Panc1 (cell line): ENCODE data around the gene NDST1. TPM values are rescaled to one million over a fixed set of nuclear protein-coding genes. Genes with fewer than 3 reads are reported as not detected.

Experiments
- ATAC-seq: fragments of 200-7000 bp; cut with Tn5 transposase; 2 replicates; pipeline ENCODE4 v1.9.1; 2020; ENCODE audit warnings: mild to moderate bottlenecking, moderate library complexity
- BruUV-seq: library from RNA; stranded (reverse); fragments of 400-500 nt; replicated peaks from 2 replicates; lab custom pipeline; 2021; lab: Mats Ljungman, UMichigan
- CTCF ChIA-PET: fragments of 300-600 bp; sonication (Branson Sonifier 250); formaldehyde crosslinking; loops from one replicate; lab custom pipeline; 2022; ENCODE audit warnings: antibody characterized with exemption; lab: Charles Lee
- POLR2A ChIA-PET: fragments of 300-600 bp; sonication (Branson Sonifier 250); formaldehyde crosslinking; loops from one replicate; lab custom pipeline; 2022; ENCODE audit warnings: antibody characterized with exemption; lab: Charles Lee
- DNase-seq: peaks from one replicate; pipeline ENCODE4 v3.0.0-alpha.2; 2010; ENCODE audit warnings: low read depth, low spot score
- H3K27ac ChIP-seq: 2 replicates; pipeline ENCODE4 v1.5.1; 2011; ENCODE audit warnings: mild to moderate bottlenecking, low read length, inconsistent platforms
- H3K27me3 ChIP-seq: fragments of 200-500 bp; sonication (Bioruptor generic); 2 replicates; pipeline ENCODE4 v1.6.0; 2014; ENCODE audit warnings: low read length, inconsistent platforms; ENCODE audit not compliant: control insufficient read depth, insufficient read depth
- H3K36me3 ChIP-seq: fragments of 200-500 bp; sonication (Bioruptor generic); 2 replicates; pipeline ENCODE4 v1.5.1; 2014; ENCODE audit warnings: inconsistent platforms, mild to moderate bottlenecking, low read length, moderate library complexity; ENCODE audit not compliant: control insufficient read depth, insufficient read depth
- H3K4me1 ChIP-seq: 2 replicates; pipeline ENCODE4 v1.5.1; 2011; ENCODE audit warnings: inconsistent platforms, mild to moderate bottlenecking, low read length, moderate library complexity; ENCODE audit not compliant: control insufficient read depth, insufficient read depth
- H3K4me3 ChIP-seq, 2 experiments: 2 replicates each; pipeline ENCODE4 v1.5.1; 2011 to 2012; ENCODE audit warnings: low read depth in 2 of 2, low read length in 2 of 2, mild to moderate bottlenecking in 2 of 2, inconsistent platforms in 1 of 2, moderate library complexity in 1 of 2
- H3K9me3 ChIP-seq: fragments of 200-500 bp; sonication (Bioruptor generic); 2 replicates; pipeline ENCODE4 v1.5.1; 2014; ENCODE audit warnings: low read depth, mild to moderate bottlenecking, inconsistent platforms, low read length, moderate library complexity; ENCODE audit not compliant: control insufficient read depth, insufficient read depth
- CTCF ChIP-seq: fragments of 450-650 bp; IDR thresholded peaks from 2 replicates; pipeline ENCODE4 v1.5.1; 2017; ENCODE audit warnings: mild to moderate bottlenecking
- POLR2AphosphoS5 ChIP-seq: IDR thresholded peaks from 2 replicates; pipeline ENCODE4 v1.6.1; 2012; ENCODE audit warnings: mild to moderate bottlenecking, low read depth, low read length, moderate library complexity
- REST ChIP-seq, 2 experiments: IDR thresholded peaks; 2 replicates each; pipeline ENCODE4 v1.6.1; 2011 to 2012; ENCODE audit warnings: low read depth in 2 of 2, control low read depth in 1 of 2, low read length in 1 of 2, mild to moderate bottlenecking in 1 of 2, moderate library complexity in 1 of 2; ENCODE audit not compliant: insufficient read depth in 1 of 2
- SIN3A ChIP-seq: IDR thresholded peaks from 2 replicates; pipeline ENCODE4 v1.6.1; 2012; ENCODE audit warnings: low read depth, mild to moderate bottlenecking, low read length, moderate library complexity, borderline replicate concordance; ENCODE audit not compliant: insufficient read depth
- TCF7L2 ChIP-seq: IDR thresholded peaks from 2 replicates; pipeline ENCODE4 v1.6.1; 2011; ENCODE audit warnings: mild to moderate bottlenecking, low read depth, low read length, inconsistent platforms
- in situ Hi-C: cut with HindIII; loops from 2 replicates; pipeline ENCODE4 v1.10.0; 2016; ENCODE audit warnings: low sequenced_read_pairs, low pct_unique_long_range_greater_than_20kb
- intact Hi-C: fragments of 100-400 bp; cut with micrococcal nuclease; formaldehyde crosslinking; loops from one replicate; pipeline ENCODE4 v1.10.0; 2022; ENCODE audit not compliant: unreplicated experiment
- total RNA-seq: library from RNA; stranded (reverse); gene quantifications from one replicate; pipeline ENCODE4 v1.2.1, GENCODE V29; 2021; ENCODE audit not compliant: unreplicated experiment

NDST1 gene
- total RNA-seq, 1 experiment from 2014 or later = 142 TPM

- intact Hi-C loops (loop anchor here (5.0 to 10.0 kb wide), 4 partner anchors 104 to 286 kb away; partner anchors contain the start of genes IRGM and RBM22), in situ Hi-C loops (no loop called here)
- H3K27me3 ChIP-seq = no peaks in the 10 kb centered on the region
- H3K36me3 ChIP-seq = no peaks in the 10 kb centered on the region
- peaks cover 45% of the 10 kb centered on the region for H3K4me1 ChIP-seq
- ChIA-PET POLR2A (no interaction called here), CTCF (interaction anchor here (0.7 to 0.9 kb wide), 2 partner anchors 84 to 91 kb away, joined by 3 to 4 read pairs; no protein-coding TSS in a partner anchor)
- peak overlapping the region; percentile 77 for H3K27ac ChIP-seq
- no TSS peak for BruUV-seq
- ATAC-seq (no peak), DNase-seq (no peak)
- H3K4me3 ChIP-seq = no peak overlapping the region
- H3K9me3 ChIP-seq = no peaks in the 10 kb centered on the region
- TF ChIP-seq CTCF = peak; percentile 31; the same call in 1 of the 2 replicates
- TF ChIP-seq TCF7L2 = no peak
- TF ChIP-seq REST (IDR thresholded peaks at IDR 0.05; ENCODE audit: insufficient read depth in 1 of 2, low read depth in 2 of 2, low read length in 1 of 2) = no peak
- no peak for TF ChIP-seq POLR2AphosphoS5
Observed at GRCh38 chr5:150561192-150561512, 53.2 kb downstream of the NDST1 start.

GRCh38 chr5:150561571-150562275 is 53.8 kb downstream of the NDST1 start:
- in situ Hi-C loops (no loop called here), intact Hi-C loops (loop anchor here (5.0 to 10.0 kb wide), 4 partner anchors 104 to 286 kb away; partner anchors contain the start of genes IRGM and RBM22)
- no peaks in the 10 kb centered on the region for H3K36me3 ChIP-seq
- no peaks in the 10 kb centered on the region for H3K9me3 ChIP-seq
- BruUV-seq = no TSS peak
- peaks cover 45% of the 10 kb centered on the region for H3K4me1 ChIP-seq
- ATAC-seq (peak; percentile 9; the same call in 1 of the 2 replicates), DNase-seq (no peak)
- peak overlapping the region; percentile 77 for H3K27ac ChIP-seq
- CTCF ChIA-PET = interaction anchor here (0.7 to 1.4 kb wide), 3 partner anchors 84 to 93 kb away, joined by 3 to 4 read pairs (median 4); no protein-coding TSS in a partner anchor
- H3K4me3 ChIP-seq = no peak overlapping the region
- POLR2A ChIA-PET = no interaction called here
- H3K27me3 ChIP-seq = no peaks in the 10 kb centered on the region
- TF ChIP-seq REST (IDR thresholded peaks at IDR 0.05; ENCODE audit: insufficient read depth in 1 of 2, low read depth in 2 of 2, low read length in 1 of 2) (no peak), CTCF (no peak), POLR2AphosphoS5 (no peak), TCF7L2 (no peak), SIN3A (no peak)
